GM23338 (cell line): ENCODE measurements around the gene ZNF284. TPM values are rescaled to one million over a fixed set of nuclear protein-coding genes. Genes with fewer than 3 reads are reported as not detected.

ENCODE experiments used
- EZH2phosphoT487 ChIP-seq: fragments of 200-600 bp; sonication (generic); IDR thresholded peaks from one replicate; pipeline ENCODE4 v1.8.1; 2018; ENCODE audit warnings: antibody characterized with exemption; ENCODE audit not compliant: unreplicated experiment
- polyA plus RNA-seq: library from polyadenylated mRNA; unstranded; fragments of >200 nt; fragmentation: Nextera tagmentation; extraction: Ambion mirVana; gene quantifications from 2 replicates; pipeline ENCODE4 v1.2.1, GENCODE V29; 2016
- small RNA-seq: library from RNA; depleted of rRNA; stranded (forward); fragments of <200 nt; gene quantifications from one replicate; pipeline ENCODE3, GENCODE V24; 2014; ENCODE audit warnings: low replicate concordance
- total RNA-seq: library from RNA; depleted of rRNA; stranded (reverse); fragments of >200 nt; shearing (Covaris generic); gene quantifications from 2 replicates; pipeline ENCODE4 v1.2.3, GENCODE V29; 2014; rRNA removed
- TF ChIP-seq, protein P1 (sequence below), 2 experiments: fragments of 200-600 bp in 1 of 2; sonication (generic) in 1 of 2; conservative IDR thresholded peaks; 2 replicates each; pipeline versions ENCODE4 v1.5.1 to v1.6.1; 2016 to 2017; ENCODE audit warnings: antibody characterized with exemption in 2 of 2, low read depth in 2 of 2, mild to moderate bottlenecking in 2 of 2, moderate library complexity in 1 of 2

The ZNF284 gene
- total and polyA plus RNA-seq, 2 experiments from 2014 or later, result 1.4 to 3.1 TPM

DNA sequence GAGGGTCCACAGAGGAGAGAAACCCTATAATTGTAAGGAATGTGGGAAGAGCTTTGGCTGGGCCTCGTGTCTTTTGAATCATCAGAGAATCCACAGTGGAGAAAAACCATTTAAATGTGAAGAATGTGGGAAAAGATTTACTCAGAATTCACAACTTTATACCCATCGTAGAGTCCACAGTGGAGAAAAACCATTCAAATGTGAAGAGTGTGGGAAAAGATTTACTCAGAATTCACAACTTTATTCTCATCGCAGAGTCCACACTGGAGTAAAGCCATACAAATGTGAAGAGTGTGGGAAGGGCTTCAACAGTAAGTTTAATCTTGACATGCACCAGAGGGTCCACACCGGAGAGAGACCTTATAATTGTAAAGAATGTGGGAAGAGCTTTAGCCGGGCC, 60.0 kb downstream of the ZNF284 start (continued):
- TF ChIP-seq, protein P1, sequence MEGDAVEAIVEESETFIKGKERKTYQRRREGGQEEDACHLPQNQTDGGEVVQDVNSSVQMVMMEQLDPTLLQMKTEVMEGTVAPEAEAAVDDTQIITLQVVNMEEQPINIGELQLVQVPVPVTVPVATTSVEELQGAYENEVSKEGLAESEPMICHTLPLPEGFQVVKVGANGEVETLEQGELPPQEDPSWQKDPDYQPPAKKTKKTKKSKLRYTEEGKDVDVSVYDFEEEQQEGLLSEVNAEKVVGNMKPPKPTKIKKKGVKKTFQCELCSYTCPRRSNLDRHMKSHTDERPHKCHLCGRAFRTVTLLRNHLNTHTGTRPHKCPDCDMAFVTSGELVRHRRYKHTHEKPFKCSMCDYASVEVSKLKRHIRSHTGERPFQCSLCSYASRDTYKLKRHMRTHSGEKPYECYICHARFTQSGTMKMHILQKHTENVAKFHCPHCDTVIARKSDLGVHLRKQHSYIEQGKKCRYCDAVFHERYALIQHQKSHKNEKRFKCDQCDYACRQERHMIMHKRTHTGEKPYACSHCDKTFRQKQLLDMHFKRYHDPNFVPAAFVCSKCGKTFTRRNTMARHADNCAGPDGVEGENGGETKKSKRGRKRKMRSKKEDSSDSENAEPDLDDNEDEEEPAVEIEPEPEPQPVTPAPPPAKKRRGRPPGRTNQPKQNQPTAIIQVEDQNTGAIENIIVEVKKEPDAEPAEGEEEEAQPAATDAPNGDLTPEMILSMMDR (conservative IDR thresholded peaks at IDR 0.05; ENCODE audit: low read depth in 2 of 2), result no peak
- TF ChIP-seq EZH2phosphoT487, result no peak

Small RNAs within 50 kb of the gene (small RNA-seq; reads per million reads assigned to genes)
- gene RNU6-902P, result not detected

Other genes with a start within 250 kb of the ZNF284 start
- gene ZNF283, start 244.8 kb upstream of the ZNF284 start, total RNA-seq, result 8.7 and 12.0 TPM in 2 replicates
- gene ZNF283, start 244.8 kb upstream of the ZNF284 start, polyA plus RNA-seq, result 3.0 and 3.1 TPM in 2 replicates
- gene ZNF404, start 188.2 kb upstream of the ZNF284 start, total RNA-seq, result 3.7 and 3.9 TPM in 2 replicates
- gene ZNF404, start 188.2 kb upstream of the ZNF284 start, polyA plus RNA-seq, result 3.9 and 5.0 TPM in 2 replicates
- gene ZNF45, start 136.9 kb upstream of the ZNF284 start, total RNA-seq, result 9.6 and 13.2 TPM in 2 replicates
- gene ZNF45, start 136.9 kb upstream of the ZNF284 start, polyA plus RNA-seq, result 3.3 and 4.1 TPM in 2 replicates
- gene ZNF221, start 120.9 kb upstream of the ZNF284 start, total RNA-seq, result 9.2 and 14.0 TPM in 2 replicates
- gene ZNF221, start 120.9 kb upstream of the ZNF284 start, polyA plus RNA-seq, result 1.5 and 1.6 TPM in 2 replicates
- 6.0 and 7.8 TPM in 2 replicates for gene ZNF155, start 88.0 kb upstream of the ZNF284 start, total RNA-seq
- gene ZNF155, start 88.0 kb upstream of the ZNF284 start, polyA plus RNA-seq, result 2.9 and 3.8 TPM in 2 replicates
- 2.2 and 2.6 TPM in 2 replicates for gene ZNF230, start 69.2 kb upstream of the ZNF284 start, total RNA-seq
- 1.8 and 1.9 TPM in 2 replicates for gene ZNF230, start 69.2 kb upstream of the ZNF284 start, polyA plus RNA-seq
- gene ZNF222, start 46.8 kb upstream of the ZNF284 start, total RNA-seq, result 2.3 and 3.4 TPM in 2 replicates
- gene ZNF222, start 46.8 kb upstream of the ZNF284 start, polyA plus RNA-seq, result 2.6 and 2.8 TPM in 2 replicates
- 5.8 and 8.2 TPM in 2 replicates for gene ZNF223, start 20.1 kb upstream of the ZNF284 start, total RNA-seq
- 3.3 TPM in 2 replicates for gene ZNF223, start 20.1 kb upstream of the ZNF284 start, polyA plus RNA-seq
- gene ZNF224, start 22.2 kb downstream of the ZNF284 start, total RNA-seq, result 15.8 and 16.5 TPM in 2 replicates
- 5.9 and 9.4 TPM in 2 replicates for gene ZNF224, start 22.2 kb downstream of the ZNF284 start, polyA plus RNA-seq
- gene ZNF225, start 41.2 kb downstream of the ZNF284 start, total RNA-seq, result 3.8 and 4.8 TPM in 2 replicates
- gene ZNF225, start 41.2 kb downstream of the ZNF284 start, polyA plus RNA-seq, result 1.8 TPM in 2 replicates
- gene ZNF234, start 69.4 kb downstream of the ZNF284 start, total RNA-seq, result 8.3 TPM in 2 replicates
- gene ZNF234, start 69.4 kb downstream of the ZNF284 start, polyA plus RNA-seq, result 3.7 and 4.7 TPM in 2 replicates
- 11.7 and 18.5 TPM in 2 replicates for gene ZNF226, start 92.9 kb downstream of the ZNF284 start, total RNA-seq
- gene ZNF226, start 92.9 kb downstream of the ZNF284 start, polyA plus RNA-seq, result 7.6 and 10.5 TPM in 2 replicates
- gene ZNF227, start 140.4 kb downstream of the ZNF284 start, total RNA-seq, result 14.5 and 18.2 TPM in 2 replicates
- 6.6 and 8.7 TPM in 2 replicates for gene ZNF227, start 140.4 kb downstream of the ZNF284 start, polyA plus RNA-seq
- 1.8 and 4.2 TPM in 2 replicates for gene ZNF233, start 187.7 kb downstream of the ZNF284 start, total RNA-seq
- 2.5 and 2.7 TPM in 2 replicates for gene ZNF233, start 187.7 kb downstream of the ZNF284 start, polyA plus RNA-seq
- 3.8 and 5.0 TPM in 2 replicates for gene ZNF235, start 232.9 kb downstream of the ZNF284 start, total RNA-seq
- gene ZNF235, start 232.9 kb downstream of the ZNF284 start, polyA plus RNA-seq, result 3.4 and 5.1 TPM in 2 replicates